AG08396 (cell line): ENCODE measurements around the gene DUS3L.

Experiments
- DNase-seq: peaks from one replicate; pipeline ENCODE4 v3.0.0; 2012; ENCODE audit warnings: low spot score, mixed read lengths

The DUS3L gene

GRCh38 chr19:5790559-5791520, at the start of gene DUS3L:
Gene DUS3L (minus strand): TSS chr19:5791163. CDS start chr19:5791141, 22 bp downstream.
- DNase-seq, result peak; percentile 99

GRCh38 chr19:5839065-5840017, 48.4 kb upstream of the DUS3L start, which contains the start of gene FUT6:
Gene FUT6 (minus strand): TSS chr19:5839702. CDS start chr19:5832567, 7,135 bp downstream.
- no peak for DNase-seq

GRCh38 chr19:5838353-5839064, 47.5 kb upstream of the DUS3L start:
- DNase-seq, result no peak

GRCh38 chr19:5837761-5838352, 46.9 kb upstream of the DUS3L start:
- no peak for DNase-seq

- no peak for DNase-seq
Observed at GRCh38 chr19:5832527-5833216, 41.7 kb upstream of the DUS3L start.

- no peak for DNase-seq
Observed at GRCh38 chr19:5832061-5832460, 41.1 kb upstream of the DUS3L start.

- DNase-seq, result no peak
Observed at GRCh38 chr19:5831159-5831558, 40.2 kb upstream of the DUS3L start.

- no peak for DNase-seq
Observed at GRCh38 chr19:5829567-5830310, 38.8 kb upstream of the DUS3L start.

GRCh38 chr19:5828661-5829566, 38.0 kb upstream of the DUS3L start:
- no peak for DNase-seq

- DNase-seq, result peak; percentile 91
Observed at GRCh38 chr19:5827891-5828660, 37.1 kb upstream of the DUS3L start.

GRCh38 chr19:5827342-5827890, 36.5 kb upstream of the DUS3L start:
- no peak for DNase-seq

GRCh38 chr19:5826531-5827341, 35.8 kb upstream of the DUS3L start:
- peak; percentile 59 for DNase-seq

- DNase-seq, result no peak
Observed at GRCh38 chr19:5825178-5825577, 34.2 kb upstream of the DUS3L start.

GRCh38 chr19:5824751-5825150, 33.8 kb upstream of the DUS3L start:
- DNase-seq, result no peak

- DNase-seq, result no peak
Observed at GRCh38 chr19:5823579-5824281, 32.8 kb upstream of the DUS3L start.

- no peak for DNase-seq
Observed at GRCh38 chr19:5822181-5822844, 31.4 kb upstream of the DUS3L start.
